Motor neuron (in vitro differentiated cells): ENCODE measurements around the gene COPS3. TPM values are rescaled to one million over a fixed set of nuclear protein-coding genes. Genes with fewer than 3 reads are reported as not detected.

Experiments used
- ATAC-seq, 8 experiments: fragments of 200-7000 bp; cut with Tn5 transposase; replicated peaks in 6 of 8; 2 replicates each; pipeline ENCODE4 v1.8.0; 2021; ENCODE audit warnings: mild to moderate bottlenecking in 8 of 8, moderate library complexity in 8 of 8
- H3K27ac ChIP-seq, 2 donors: fragments of 250-450 bp; sonication (Bioruptor Pico); 2 replicates each; pipeline ENCODE4 v1.9.0; 2021; ENCODE audit warnings: antibody characterized with exemption in 2 of 2, mild to moderate bottlenecking in 2 of 2, moderate library complexity in 1 of 2
- H3K4me1 ChIP-seq, 2 donors: fragments of 250-450 bp; sonication (Bioruptor Pico); replicated peaks in 1 of 2; 2 replicates each; pipeline ENCODE4 v1.6.1; 2021; ENCODE audit warnings: antibody characterized with exemption in 2 of 2, mild to moderate bottlenecking in 2 of 2, moderate library complexity in 1 of 2
- H3K4me3 ChIP-seq, 5 donors: fragments of 250-450 bp; sonication (Bioruptor Pico); 2 replicates each; pipeline ENCODE4 v1.9.0; 2021; ENCODE audit warnings: antibody characterized with exemption in 5 of 5, mild to moderate bottlenecking in 5 of 5, moderate library complexity in 4 of 5
- WGBS, 10 experiments: fragments of 450-650 bp; shearing (Covaris generic); methylation state at CpG; one replicate each; pipeline ENCODE4 v1.0.0; 2022; 5-methylcytosine and 5-hydroxymethylcytosine counted together
- in situ Hi-C, 9 experiments: fragments of 400-800 bp; cut with MboI; loops; one replicate each; pipeline ENCODE4 v1.15.0; 2021; ENCODE audit warnings: low sequenced_read_pairs in 9 of 9, low pct_unique_long_range_greater_than_20kb in 2 of 9; ENCODE audit not compliant: unreplicated experiment in 9 of 9
- total RNA-seq, 8 experiments: library from RNA; unstranded; fragments of 300-600 nt; gene quantifications; 2 replicates each; pipeline versions ENCODE4 v1.2.3 to v1.2.4, GENCODE V29; 2022

COPS3 gene
- total RNA-seq, 8 experiments from 2014 or later, result 64.9 to 135 (median 97.6) TPM

DNA sequence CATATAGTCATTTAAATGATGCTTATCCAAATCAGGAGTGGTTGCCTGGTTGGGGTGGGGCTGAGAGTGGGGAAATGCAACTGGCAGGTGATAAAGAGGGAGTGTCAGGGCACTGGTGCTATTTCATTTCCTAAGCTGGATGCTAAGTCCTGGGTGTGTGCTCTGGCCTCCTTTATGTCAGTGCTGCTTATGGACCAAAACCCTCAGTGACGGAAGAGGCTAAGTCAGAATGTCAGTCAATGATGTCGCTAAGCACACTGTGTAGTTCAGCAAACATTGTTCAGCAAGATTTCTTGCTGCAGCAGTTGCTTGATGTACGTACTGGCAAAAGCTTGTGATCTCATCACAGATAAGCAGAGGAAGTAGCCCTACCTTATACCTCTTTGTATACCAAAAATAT, 27.6 kb downstream of the COPS3 start:
- in situ Hi-C loops, result no loop called here
- no peak overlapping the region for H3K27ac ChIP-seq

DNA sequence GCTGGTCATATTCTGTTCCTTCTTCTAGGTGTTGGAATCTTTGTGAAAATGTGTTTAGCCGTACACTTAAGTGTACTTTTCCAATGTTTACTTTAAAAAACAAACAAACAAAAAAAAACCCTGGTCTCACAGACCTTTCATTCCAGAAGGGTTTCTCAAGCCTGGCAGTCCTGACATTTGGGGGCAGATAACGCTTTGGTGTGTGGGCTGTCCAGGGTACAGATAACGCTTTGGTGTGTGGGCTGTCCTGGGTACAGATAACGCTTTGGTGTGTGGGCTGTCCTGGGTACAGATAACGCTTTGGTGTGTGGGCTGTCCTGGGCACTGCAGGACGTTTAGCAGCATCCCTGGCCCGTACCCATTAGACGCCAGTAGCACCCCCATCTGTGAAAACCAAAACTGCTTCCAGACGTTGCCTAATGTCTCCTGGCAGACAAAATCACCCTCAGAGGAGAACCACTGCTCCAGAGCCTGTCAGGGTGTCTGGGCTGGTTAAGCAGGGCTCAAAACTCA, 28.8 kb downstream of the COPS3 start:
- 86 to 100% (median 100%) methylated on average over 1 to 8 of the region's 9 CpGs; no CpG with 5 or more reads in 6 of the 10 experiments for WGBS, 10 experiments
- Histone ChIP-seq H3K4me3 (no peak overlapping the region), H3K27ac (no peak overlapping the region), H3K4me1 (no peaks in the 10 kb centered on the region)
- ATAC-seq, result no peak
- in situ Hi-C loops, result no loop called here

More for the DNA sequence above, 27.6 kb downstream of the COPS3 start:
- Histone ChIP-seq H3K4me1 (no peaks in the 10 kb centered on the region), H3K4me3 (no peak overlapping the region)
- ATAC-seq, result no peak
- 71 to 100% (median 97%) methylated on average over 1 to 3 of the region's 3 CpGs; no CpG with 5 or more reads in 4 of the 10 experiments for WGBS, 10 experiments

DNA sequence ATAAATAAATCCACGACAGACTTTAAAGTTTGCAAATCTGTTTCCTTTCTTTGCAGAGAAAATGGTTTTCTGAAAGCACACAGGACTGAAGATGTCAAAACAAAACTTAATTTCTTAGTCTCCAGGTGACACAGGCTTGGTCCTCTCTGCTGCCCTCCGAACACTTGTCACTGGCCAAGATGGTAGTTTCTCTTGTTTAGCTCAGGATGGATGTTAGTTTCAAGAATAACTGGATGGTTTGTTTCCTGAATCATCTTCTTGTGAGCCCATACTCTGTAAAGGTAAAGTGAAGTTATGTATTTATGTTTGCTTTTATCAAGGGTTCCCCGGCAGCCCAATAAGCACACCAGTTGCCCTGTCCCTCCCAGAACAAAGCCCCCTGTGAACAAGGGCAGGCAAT, 34.2 kb downstream of the COPS3 start:
- Histone ChIP-seq H3K4me1 (no peaks in the 10 kb centered on the region), H3K27ac (no peak overlapping the region), H3K4me3 (no peak overlapping the region)
- no peak for ATAC-seq
- in situ Hi-C loops, result no loop called here
- 17 to 100% (median 96%) methylated on average over 1 to 3 of the region's 3 CpGs for WGBS, 10 experiments

DNA sequence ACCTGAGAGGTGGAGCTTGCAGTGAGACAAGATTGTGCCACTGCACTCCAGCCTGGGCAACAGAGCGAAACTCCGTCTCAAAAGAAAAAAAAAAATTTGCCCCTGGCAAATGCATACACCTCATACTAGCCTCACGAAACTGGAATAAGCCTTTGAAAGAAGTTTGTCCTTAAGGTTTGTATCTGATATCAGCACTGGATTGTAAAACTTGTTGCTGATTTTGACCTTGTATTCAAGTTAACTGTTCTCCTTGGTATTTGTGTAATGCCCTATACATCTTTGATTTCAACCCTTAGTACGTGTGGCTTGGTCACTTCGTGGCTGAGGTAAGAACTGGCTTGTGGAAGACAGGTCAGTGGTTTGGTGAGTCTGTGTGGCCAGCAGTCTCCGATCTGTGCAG, 37.9 kb downstream of the COPS3 start:
- no peaks in the 10 kb centered on the region for H3K4me1 ChIP-seq
- no peak overlapping the region for H3K27ac ChIP-seq
- 66 to 100% (median 89%) methylated on average over 1 to 5 of the region's 6 CpGs for WGBS, 10 experiments
- no peak for ATAC-seq
- in situ Hi-C loops, result no loop called here
- no peak overlapping the region for H3K4me3 ChIP-seq

DNA sequence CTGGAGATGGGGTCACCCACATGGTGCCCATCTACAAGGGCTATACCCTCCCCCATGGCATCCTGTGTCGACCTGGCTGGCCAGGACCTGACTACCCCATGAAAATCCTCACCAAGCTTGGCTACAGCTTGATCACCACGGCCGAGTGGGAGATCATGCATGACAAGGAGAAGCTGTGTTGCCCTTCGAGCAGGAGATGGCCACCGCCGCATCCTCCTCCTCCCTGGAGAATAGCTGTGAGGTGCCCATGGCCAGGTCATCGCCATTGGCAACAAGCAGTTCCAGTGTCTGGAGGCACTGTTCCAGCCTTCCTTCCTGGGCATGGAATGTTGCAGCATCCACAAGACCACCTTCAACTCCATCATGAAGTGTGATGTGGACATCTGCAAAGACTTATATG, 38.8 kb downstream of the COPS3 start:
- 76 to 100% (median 100%) methylated on average over 1 to 4 of the region's 7 CpGs; no CpG with 5 or more reads in 7 of the 10 experiments for WGBS, 10 experiments
- no peaks in the 10 kb centered on the region for H3K4me1 ChIP-seq
- ATAC-seq, result no peak
- no peak overlapping the region for H3K27ac ChIP-seq
- in situ Hi-C loops, result no loop called here
- H3K4me3 ChIP-seq, result no peak overlapping the region

DNA sequence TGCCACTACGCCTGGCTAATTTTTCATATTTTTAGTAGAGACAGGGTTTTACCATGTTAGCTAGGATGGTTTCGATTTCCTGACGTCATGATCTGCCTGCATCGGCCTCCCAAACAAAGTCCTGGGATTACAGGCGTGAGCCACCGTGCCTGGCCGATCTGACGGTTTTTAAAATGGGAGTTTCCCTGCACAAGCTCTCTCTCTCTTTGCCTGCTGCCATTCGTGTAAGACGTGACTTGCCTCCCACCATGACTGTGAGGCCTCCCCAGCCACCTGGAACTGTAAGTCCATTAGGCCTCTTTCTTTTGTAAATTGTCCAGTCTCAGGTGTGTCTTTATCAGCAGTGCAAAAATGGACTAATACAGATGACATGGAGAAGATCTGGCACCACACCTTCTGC, 39.4 kb downstream of the COPS3 start:
- Histone ChIP-seq H3K27ac (no peak overlapping the region), H3K4me1 (no peaks in the 10 kb centered on the region), H3K4me3 (no peak overlapping the region)
- in situ Hi-C loops, result no loop called here
- no peak for ATAC-seq
- 24 to 100% (median 80%) methylated on average over 1 to 8 of the region's 10 CpGs; no CpG with 5 or more reads in 1 of the 10 experiments for WGBS, 10 experiments

DNA sequence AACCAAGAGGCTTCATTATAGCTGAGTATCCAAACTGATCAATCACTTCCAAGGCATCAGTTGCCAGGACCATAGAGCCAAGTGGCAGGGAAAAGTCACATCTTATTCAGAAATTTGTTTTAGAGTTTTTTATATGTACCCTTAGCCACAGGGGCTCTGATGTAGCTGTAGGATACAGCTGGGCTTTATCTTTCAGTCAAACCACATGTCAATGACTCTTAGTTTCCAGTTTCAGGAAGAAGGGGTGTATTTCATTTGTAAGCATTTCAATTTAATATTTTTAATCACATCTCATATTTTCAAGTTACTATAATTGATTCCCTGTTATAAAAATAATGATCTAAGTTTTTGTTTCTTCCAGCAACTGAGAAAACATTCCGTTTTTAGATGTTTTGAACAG, 41.2 kb downstream of the COPS3 start:
- no peak for ATAC-seq
- WGBS, 10 experiments, result 0 to 100% (median 68%) methylated on average over 1 of the region's 1 CpG; no CpG with 5 or more reads in 2 of the 10 experiments
- in situ Hi-C loops, result no loop called here
- H3K4me1 ChIP-seq, result peaks cover 5 to 12% of the 10 kb centered on the region in 2 donors
- H3K27ac ChIP-seq, result no peak overlapping the region
- no peak overlapping the region for H3K4me3 ChIP-seq

DNA sequence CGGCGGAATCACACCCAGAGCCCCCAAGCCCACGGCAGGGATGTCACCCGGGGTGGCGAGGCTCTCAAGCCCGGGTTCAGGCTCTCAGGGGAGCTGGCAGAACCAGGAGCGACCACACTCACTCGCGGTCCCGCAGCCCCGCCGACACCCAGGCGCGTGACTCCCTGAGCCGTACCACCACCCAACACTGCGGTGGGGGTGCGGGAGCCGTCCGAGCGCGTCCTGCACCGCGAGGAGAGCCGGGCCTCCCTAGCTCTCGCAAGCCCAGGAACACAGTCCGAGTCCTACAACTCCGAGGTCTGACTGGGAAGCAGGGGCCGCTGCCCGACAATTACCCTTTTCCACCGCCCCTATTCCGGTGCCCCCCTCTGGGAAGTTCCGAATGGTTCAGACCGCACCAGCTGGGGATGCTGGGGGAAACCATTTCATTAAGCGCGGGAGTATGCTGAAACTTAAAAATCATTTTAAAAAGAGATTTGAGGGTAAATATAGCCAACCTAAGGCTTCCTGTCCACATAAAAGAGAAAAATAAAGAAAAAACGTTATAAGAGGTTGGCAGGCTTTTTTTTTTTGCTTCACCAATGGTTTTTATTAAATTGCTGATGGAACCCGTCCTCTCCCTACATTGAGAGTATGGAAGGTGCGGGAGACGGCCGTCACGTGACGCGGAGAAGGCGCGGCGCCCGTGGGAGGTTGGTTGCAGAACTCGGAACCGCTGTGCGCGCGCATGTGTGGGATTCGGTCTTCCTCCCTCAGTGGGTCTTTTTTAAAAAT, 43.8 kb downstream of the COPS3 start, which contains the start of gene FLCN:
TSS of gene FLCN (minus strand) at position 143 of the 774 bp plus-strand sequence. CDS start 9,031 bp downstream, outside the sequence.
- peaks cover 5 to 12% of the 10 kb centered on the region in 2 donors for H3K4me1 ChIP-seq
- WGBS, 10 experiments, result 0 to 2% (median 0%) methylated on average over 1 to 36 of the region's 53 CpGs; no CpG with 5 or more reads in 1 of the 10 experiments
- peak within 1 kb of the TSS; percentile 100 for H3K27ac ChIP-seq
- peak within 1 kb of the TSS; percentile 81 to 97 (median 91) for H3K4me3 ChIP-seq
- peak; percentile 78 to 94 (median 91) for ATAC-seq
- in situ Hi-C loops, result no loop called here

DNA sequence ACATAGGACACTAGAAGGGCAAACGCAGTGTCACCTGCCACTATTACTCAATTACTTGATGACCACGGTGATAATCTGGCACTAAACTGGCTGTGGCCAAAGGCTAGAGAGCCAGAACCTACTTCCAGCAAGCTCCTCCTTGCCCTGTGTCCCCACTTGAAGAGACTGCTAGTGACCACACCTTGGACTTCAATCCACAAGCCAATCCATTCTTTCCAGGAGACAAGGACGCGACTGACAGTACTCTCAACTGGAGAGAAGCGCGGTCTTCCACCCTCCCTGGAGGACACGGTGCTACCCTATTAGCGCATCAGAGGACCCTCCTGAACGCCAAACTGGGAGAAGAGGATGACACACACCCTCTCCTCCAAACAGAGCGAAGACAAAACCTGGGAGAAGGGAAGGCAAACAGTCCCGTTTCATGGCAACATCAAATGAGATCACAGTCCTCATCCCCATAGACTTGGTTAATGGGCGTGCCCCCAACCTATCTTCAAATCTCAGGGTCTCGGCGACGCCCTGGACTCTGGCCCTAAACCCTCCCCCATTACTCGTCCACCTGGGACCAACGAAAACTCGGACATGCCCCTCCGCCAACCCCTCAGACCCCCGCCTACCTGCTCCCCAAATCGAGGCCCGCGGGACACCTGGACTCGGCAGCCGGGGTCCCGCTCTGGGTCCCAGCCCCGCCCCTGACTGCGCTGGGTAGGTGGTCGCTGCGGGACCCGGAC, 44.6 kb downstream of the COPS3 start:
- in situ Hi-C loops, result no loop called here
- Histone ChIP-seq H3K4me1 (peaks cover 5 to 12% of the 10 kb centered on the region in 2 donors), H3K4me3 (peak overlapping the region; percentile 81 to 97 (median 91)), H3K27ac (peak overlapping the region; percentile 100)
- 0 to 4% (median 0%) methylated on average over 1 to 9 of the region's 31 CpGs; no CpG with 5 or more reads in 4 of the 10 experiments for WGBS, 10 experiments
- ATAC-seq, result peak; percentile 33 to 61 (median 49)

DNA sequence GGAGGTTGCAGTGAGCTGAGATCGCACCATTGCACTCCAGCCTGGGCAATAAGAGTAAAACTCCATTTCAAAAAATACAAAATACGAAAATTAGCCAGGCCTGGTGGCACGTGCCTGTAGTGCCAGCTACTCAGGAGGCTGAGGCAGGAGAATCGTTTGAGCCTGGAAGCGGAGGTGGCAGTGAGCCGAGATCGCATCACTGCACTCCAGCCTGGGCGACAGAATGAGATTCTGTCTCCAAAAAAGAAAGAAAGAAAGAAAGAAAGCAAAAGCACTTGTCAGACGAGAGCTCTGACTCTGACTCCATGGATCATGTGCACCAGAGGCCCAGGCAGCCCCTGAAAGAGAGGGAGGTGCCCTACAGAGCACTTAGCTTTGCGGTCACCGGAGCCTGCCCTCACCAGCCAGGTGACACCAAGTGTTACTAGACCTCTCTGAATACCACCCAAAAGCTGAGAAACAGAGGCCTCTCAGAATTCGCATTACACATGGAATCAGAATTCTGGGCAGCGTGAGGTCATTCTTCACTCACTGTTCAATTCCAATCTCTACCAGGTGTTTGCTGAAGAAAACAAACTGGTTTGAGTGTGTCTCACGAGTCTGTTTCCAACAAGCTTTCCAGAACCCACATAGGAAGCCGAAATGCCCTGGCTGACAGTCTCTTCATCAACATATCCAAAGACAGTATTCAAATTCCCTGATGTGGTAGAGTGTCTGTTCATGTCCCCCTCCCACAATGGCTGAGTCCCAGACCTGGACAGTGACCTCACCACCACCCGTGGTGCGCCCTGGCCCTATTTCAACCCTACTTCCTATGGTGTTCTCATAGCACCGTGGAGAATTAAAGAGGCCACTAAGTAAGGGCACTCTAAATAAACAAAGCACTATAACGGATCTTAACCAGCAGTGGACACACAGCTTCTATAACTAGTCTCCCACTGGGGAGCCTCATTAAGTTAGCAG, 45.6 kb downstream of the COPS3 start:
- in situ Hi-C loops, result no loop called here
- Histone ChIP-seq H3K27ac (no peak overlapping the region), H3K4me1 (peaks cover 5 to 12% of the 10 kb centered on the region in 2 donors), H3K4me3 (peak overlapping the region; percentile 81 to 97 (median 91))
- ATAC-seq, result peak in 4 of 8 experiments; percentile 6 to 13 (median 8)
- 17 to 81% (median 44%) methylated on average over 2 to 14 of the region's 19 CpGs; no CpG with 5 or more reads in 1 of the 10 experiments for WGBS, 10 experiments

DNA sequence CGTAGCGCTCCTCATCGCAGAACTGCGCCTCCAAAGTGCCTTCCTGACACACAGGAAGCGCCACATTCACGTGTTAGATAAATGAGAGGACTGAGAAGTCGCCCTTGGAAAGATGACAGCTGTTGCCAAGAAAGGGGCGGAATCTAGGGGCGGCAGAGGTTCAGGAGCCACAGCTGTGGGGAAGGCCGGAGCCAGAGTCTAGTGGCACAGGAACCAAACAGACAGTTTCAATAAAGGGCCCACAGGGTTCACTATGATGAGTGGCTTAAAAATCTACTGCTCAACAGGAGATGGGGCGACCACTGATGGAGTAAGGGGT, 48.8 kb downstream of the COPS3 start:
- 72 to 100% (median 100%) methylated on average over 1 to 6 of the region's 11 CpGs; no CpG with 5 or more reads in 5 of the 10 experiments for WGBS, 10 experiments
- in situ Hi-C loops, result no loop called here
- H3K27ac ChIP-seq, result no peak overlapping the region
- H3K4me3 ChIP-seq, result no peak overlapping the region
- ATAC-seq, result no peak
- H3K4me1 ChIP-seq, result peaks cover 5 to 12% of the 10 kb centered on the region in 2 donors

DNA sequence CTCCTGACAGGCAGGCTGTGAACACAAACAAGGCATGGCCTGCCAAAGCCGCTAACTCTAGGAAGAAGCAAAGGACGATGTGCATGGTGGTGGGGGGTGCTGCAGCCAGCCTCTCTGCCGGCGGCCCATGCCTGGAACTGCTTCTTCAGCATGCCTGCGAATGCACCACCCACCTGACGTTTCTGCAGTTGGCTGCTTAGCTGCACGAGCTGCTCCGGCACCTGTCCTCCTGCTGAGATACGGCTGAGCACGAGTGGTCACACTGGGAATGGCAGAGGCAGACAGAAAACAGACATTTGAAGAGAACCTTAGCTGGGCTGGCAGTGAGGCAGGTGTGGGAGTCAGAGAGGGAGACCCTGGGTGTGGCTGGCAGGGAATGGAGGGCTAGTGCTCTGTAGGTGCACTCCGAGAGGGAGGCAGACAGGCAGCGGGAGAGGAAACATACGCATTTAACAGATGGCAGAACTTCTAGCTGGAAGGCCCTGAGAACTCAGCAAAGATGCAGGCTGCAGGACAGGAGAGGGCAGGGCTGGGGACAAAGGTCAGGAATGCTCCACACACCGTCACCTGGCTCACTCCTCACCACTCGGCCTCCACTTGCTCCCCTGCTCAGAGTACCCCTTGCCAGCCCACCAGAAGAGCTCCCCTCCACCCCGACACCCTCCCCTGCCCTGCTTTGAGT, 49.3 kb downstream of the COPS3 start:
- H3K4me3 ChIP-seq, result no peak overlapping the region
- WGBS, 10 experiments, result 77 to 100% (median 89%) methylated on average over 1 to 9 of the region's 16 CpGs; no CpG with 5 or more reads in 3 of the 10 experiments
- no peak for ATAC-seq
- in situ Hi-C loops, result no loop called here
- H3K27ac ChIP-seq, result no peak overlapping the region
- H3K4me1 ChIP-seq, result peaks cover 5 to 12% of the 10 kb centered on the region in 2 donors
